ENCODE measurements around the gene SH3BGRL2. TPM values are rescaled to one million over a fixed set of nuclear protein-coding genes. Genes with fewer than 3 reads are reported as not detected.
"Not testable (repeated sequence)": the region's sequence is repeated elsewhere in the genome, so short reads cannot be mapped to it uniquely, and the experiment has no call there.

The SH3BGRL2 gene
- total RNA-seq, 2 donors from 2014 or later, result 95.4 to 145 TPM

DNA sequence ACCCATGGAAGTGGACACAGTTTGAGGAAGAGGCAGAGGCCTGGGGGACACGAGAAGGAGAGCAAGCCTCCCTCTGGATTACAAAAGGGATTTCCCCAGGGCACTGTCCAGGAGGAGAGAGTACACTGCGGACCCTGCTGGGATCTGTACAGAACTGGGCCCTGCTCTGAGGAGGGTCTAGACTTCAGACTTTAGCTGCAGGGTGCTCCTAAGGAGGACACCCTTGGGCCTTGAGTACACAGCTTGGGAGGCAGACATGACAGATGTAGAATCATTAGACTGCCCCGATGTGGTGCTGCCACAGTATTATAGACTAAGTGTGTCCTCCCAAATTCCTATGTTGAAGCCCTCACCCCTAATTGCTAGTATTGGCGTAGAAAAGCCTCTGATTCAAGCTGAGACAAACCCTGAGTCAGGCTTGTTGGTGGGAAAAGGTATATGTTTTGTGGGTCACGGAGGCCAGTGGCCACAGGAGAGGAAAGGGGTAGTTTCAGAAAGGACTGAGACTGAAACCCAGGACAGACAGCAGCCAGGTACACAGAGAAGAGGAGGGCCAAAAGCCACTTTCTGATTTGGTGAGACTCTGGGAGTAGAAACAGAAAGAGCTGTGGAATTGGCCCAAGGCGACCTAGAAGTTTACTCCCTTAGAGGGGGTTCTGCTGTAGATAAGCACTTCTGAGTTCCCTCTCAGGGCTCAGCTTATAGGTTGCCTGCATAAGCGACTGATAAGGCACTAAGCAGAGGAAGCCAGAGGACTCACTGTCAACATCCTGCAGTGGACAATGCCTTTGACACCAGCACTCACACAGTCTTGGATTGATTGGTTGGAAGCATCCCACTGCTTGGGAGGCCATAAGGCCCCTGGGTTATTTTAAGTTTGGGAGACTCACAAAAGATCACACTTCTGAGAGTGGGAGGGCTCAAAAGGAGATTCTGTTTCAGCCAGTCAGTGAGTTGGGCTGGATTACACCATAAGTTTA lies 16.5 kb upstream of the SH3BGRL2 start:
- no peak overlapping the region for H3K4me3 ChIP-seq
- no peaks in the 10 kb centered on the region for H3K27me3 ChIP-seq
- H3K9me3 ChIP-seq, result no peaks in the 10 kb centered on the region
- H3K27ac ChIP-seq, result no peak overlapping the region
- DNase-seq, result no peak
- TF ChIP-seq, protein P1, sequence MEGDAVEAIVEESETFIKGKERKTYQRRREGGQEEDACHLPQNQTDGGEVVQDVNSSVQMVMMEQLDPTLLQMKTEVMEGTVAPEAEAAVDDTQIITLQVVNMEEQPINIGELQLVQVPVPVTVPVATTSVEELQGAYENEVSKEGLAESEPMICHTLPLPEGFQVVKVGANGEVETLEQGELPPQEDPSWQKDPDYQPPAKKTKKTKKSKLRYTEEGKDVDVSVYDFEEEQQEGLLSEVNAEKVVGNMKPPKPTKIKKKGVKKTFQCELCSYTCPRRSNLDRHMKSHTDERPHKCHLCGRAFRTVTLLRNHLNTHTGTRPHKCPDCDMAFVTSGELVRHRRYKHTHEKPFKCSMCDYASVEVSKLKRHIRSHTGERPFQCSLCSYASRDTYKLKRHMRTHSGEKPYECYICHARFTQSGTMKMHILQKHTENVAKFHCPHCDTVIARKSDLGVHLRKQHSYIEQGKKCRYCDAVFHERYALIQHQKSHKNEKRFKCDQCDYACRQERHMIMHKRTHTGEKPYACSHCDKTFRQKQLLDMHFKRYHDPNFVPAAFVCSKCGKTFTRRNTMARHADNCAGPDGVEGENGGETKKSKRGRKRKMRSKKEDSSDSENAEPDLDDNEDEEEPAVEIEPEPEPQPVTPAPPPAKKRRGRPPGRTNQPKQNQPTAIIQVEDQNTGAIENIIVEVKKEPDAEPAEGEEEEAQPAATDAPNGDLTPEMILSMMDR (IDR thresholded peaks at IDR 0.05), result no peak
- peaks cover 5% of the 10 kb centered on the region for H3K4me1 ChIP-seq
- H3K9ac ChIP-seq (ENCODE audit: low read depth in 2 of 2, low read length in 2 of 2), result no peak overlapping the region
- H3K36me3 ChIP-seq, result no peaks in the 10 kb centered on the region
- intact Hi-C loops (cut with DNase I), result no loop called here

DNA sequence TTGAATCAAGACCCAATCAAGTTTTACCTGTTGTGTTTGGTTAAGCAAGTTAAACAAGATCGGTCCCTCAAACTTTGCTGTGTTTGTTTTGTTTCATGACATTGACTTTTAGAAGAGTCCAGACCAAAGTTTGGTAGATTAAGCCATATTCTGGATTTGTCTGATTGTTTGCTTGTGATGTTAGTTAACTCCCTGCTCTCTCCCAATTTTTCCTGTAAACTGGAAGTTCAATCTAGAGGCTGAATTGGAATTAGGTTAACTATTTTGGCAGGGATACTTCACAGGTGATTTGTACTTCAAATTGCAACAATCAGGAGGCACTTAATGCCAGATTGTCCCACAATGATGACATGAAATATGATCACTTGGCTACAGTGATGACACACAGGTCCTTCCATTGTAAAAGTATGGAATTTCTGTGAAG lies 13.6 kb upstream of the SH3BGRL2 start:
- no peak overlapping the region for H3K4me3 ChIP-seq
- no peaks in the 10 kb centered on the region for H3K36me3 ChIP-seq
- DNase-seq, result no peak
- no peaks in the 10 kb centered on the region for H3K27me3 ChIP-seq
- intact Hi-C loops (cut with DNase I), result no loop called here
- no peaks in the 10 kb centered on the region for H3K4me1 ChIP-seq
- no peak overlapping the region for H3K9ac ChIP-seq (ENCODE audit: low read depth in 2 of 2, low read length in 2 of 2)
- H3K9me3 ChIP-seq, result no peaks in the 10 kb centered on the region
- H3K27ac ChIP-seq, result no peak overlapping the region
- TF ChIP-seq, protein P1 (IDR thresholded peaks at IDR 0.05), result no peak

DNA sequence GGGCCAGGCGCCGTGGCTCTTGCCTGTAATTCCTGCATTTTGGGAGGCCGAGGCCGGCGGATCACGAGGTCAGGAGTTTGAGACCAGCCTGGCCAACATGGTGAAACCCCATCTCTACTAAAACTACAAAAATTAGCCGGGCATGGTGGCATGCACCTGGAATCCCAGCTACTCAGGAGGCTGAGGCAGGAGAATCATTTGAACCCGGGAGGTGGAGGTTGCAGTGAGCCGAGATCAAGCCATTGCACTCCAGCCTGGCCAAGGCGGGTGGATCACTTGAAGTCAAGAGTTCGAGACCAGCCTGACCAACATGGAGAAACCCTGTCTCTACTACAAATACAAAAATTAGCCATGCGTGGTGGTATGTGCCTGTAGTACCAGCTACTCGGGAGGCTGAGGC lies 12.7 kb upstream of the SH3BGRL2 start:
- H3K27ac ChIP-seq; H3K27me3 ChIP-seq; DNase-seq; H3K4me3 ChIP-seq; H3K4me1 ChIP-seq; H3K9ac ChIP-seq (ENCODE audit: low read depth in 2 of 2, low read length in 2 of 2); intact Hi-C loops (cut with DNase I); H3K9me3 ChIP-seq; H3K36me3 ChIP-seq: not testable (repeated sequence)

DNA sequence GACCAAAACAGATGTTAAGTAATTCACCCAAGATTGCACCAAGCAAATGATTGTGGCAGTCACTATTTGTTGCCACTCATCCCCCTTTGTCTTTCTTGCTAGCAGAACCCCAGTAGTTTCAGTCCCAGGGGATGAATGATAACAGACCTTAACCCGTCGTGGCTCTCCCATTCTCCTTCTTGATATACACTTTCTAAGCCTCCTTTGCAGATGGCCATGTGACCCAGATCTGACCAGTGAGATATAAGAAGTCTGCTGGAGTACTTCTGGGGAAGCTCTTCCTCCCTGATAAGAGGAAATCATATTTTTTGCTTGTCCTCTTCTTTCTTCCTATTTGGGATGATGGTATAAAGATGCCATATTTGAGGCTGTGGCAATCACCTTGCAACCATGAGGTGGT lies 9.6 kb upstream of the SH3BGRL2 start:
- Histone ChIP-seq H3K27me3 (no peaks in the 10 kb centered on the region), H3K4me1 (no peaks in the 10 kb centered on the region), H3K27ac (no peak overlapping the region), H3K9me3 (no peaks in the 10 kb centered on the region), H3K4me3 (no peak overlapping the region), H3K36me3 (no peaks in the 10 kb centered on the region), H3K9ac (ENCODE audit: low read depth in 2 of 2, low read length in 2 of 2) (no peak overlapping the region)
- intact Hi-C loops (cut with DNase I), result no loop called here
- TF ChIP-seq, protein P1 (IDR thresholded peaks at IDR 0.05), result no peak
- no peak for DNase-seq

DNA sequence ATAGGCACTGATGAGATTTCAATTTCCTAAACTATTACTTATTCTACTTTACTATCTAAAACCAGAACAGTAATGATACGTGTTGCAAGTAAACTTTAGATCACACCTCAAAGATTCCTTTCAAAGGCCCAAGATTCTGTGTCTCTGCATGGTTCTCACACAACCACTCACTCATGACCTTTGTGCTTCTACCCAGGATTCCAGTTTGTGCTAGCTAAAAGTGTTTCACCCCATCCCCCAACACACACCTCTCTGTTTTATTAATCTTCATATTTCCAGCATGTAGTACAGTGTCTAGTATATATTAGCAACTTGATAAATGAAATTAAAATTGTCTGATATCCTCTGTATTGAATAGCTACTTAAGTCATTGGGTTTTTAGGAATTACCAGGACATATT lies 8.8 kb upstream of the SH3BGRL2 start:
- H3K9ac ChIP-seq (ENCODE audit: low read depth in 2 of 2, low read length in 2 of 2), result no peak overlapping the region
- intact Hi-C loops (cut with DNase I), result no loop called here
- no peak for DNase-seq
- H3K27me3 ChIP-seq, result no peaks in the 10 kb centered on the region
- H3K27ac ChIP-seq, result no peak overlapping the region
- H3K4me3 ChIP-seq, result no peak overlapping the region
- H3K36me3 ChIP-seq, result no peaks in the 10 kb centered on the region
- TF ChIP-seq, protein P1 (IDR thresholded peaks at IDR 0.05), result no peak
- H3K4me1 ChIP-seq, result no peaks in the 10 kb centered on the region
- H3K9me3 ChIP-seq, result no peaks in the 10 kb centered on the region

DNA sequence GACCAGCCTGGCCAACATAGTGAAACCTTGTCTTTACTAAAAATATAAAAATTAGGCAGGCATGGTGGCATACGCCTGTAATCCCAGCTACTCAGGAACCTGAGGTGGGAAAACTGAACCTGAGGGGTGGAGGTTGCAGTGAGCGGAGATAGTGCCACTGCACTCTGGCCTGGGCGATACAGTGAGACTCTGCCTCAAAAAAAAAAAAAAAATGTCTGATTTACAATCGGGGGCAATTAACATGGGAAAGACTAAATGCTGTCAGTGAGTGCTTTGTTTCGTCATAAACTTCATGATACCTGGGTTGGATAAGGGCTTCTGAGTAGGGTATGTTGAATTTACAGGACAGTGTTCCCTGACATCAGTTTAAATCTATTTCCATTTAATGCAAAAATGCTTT lies 8.0 kb upstream of the SH3BGRL2 start:
- H3K36me3 ChIP-seq, result no peaks in the 10 kb centered on the region
- intact Hi-C loops (cut with DNase I), result no loop called here
- DNase-seq, result no peak
- H3K9ac ChIP-seq (ENCODE audit: low read depth in 2 of 2, low read length in 2 of 2), result no peak overlapping the region
- TF ChIP-seq, protein P1 (IDR thresholded peaks at IDR 0.05), result no peak
- H3K9me3 ChIP-seq, result no peaks in the 10 kb centered on the region
- H3K4me1 ChIP-seq, result no peaks in the 10 kb centered on the region
- no peak overlapping the region for H3K4me3 ChIP-seq
- no peak overlapping the region for H3K27ac ChIP-seq
- no peaks in the 10 kb centered on the region for H3K27me3 ChIP-seq

Measured in colonic mucosa (tissue), 4 donors.